Activated CD4-positive, alpha-beta T cell treated with anti-CD3 and anti-CD28 coated beads, Interleukin-2, amount 10 ng/mL, durations not matched to agents 24 days and 14 days (primary cell): ENCODE data around the gene DUSP18. TPM values are rescaled to one million over a fixed set of nuclear protein-coding genes. Genes with fewer than 3 reads are reported as not detected.

ENCODE experiments used
- DNase-seq: peaks from one replicate; pipeline ENCODE4 v3.0.0; 2022
- H3K27ac Mint-ChIP-seq: one replicate; pipeline ENCODE4 v1.8.0; 2022; ENCODE audit warnings: mild to moderate bottlenecking, mixed read lengths
- H3K27me3 Mint-ChIP-seq: one replicate; pipeline ENCODE4 v1.8.0; 2022; ENCODE audit warnings: mixed read lengths
- H3K36me3 Mint-ChIP-seq: one replicate; pipeline ENCODE4 v1.8.0; 2022; ENCODE audit warnings: low read depth, mild to moderate bottlenecking, mixed read lengths
- H3K4me1 Mint-ChIP-seq: one replicate; pipeline ENCODE4 v1.8.0; 2021; ENCODE audit warnings: mixed read lengths
- H3K4me3 Mint-ChIP-seq: one replicate; pipeline ENCODE4 v1.8.0; 2022; ENCODE audit warnings: mild to moderate bottlenecking, moderate library complexity, mixed read lengths
- H3K9me3 Mint-ChIP-seq: one replicate; pipeline ENCODE4 v1.8.0; 2021; ENCODE audit warnings: mixed read lengths
- intact Hi-C: fragments of 100-400 bp; cut with micrococcal nuclease; formaldehyde crosslinking; loops from one replicate; pipeline ENCODE4 v1.15.1; 2023
- total RNA-seq: library from RNA; stranded (reverse); gene quantifications from 2 replicates; pipeline ENCODE4 v1.2.3, GENCODE V29; 2022

Gene DUSP18
- total RNA-seq, 1 donor from 2014 or later: 8.0 TPM

GRCh38 chr22:30617819-30618218 is 49.9 kb downstream of the DUSP18 start:
- intact Hi-C loops: no loop called here
- Mint-ChIP-seq H3K4me3 (no peak overlapping the region), H3K9me3 (no peaks in the 10 kb centered on the region), H3K4me1 (no peaks in the 10 kb centered on the region), H3K27me3 (peaks cover 2% of the 10 kb centered on the region), H3K27ac (no peak overlapping the region), H3K36me3 (no peaks in the 10 kb centered on the region)
- no peak for DNase-seq

GRCh38 chr22:30615543-30615954 is 52.1 kb downstream of the DUSP18 start:
- intact Hi-C loops: no loop called here
- no peak overlapping the region for H3K4me3 Mint-ChIP-seq
- no peak for DNase-seq
- peaks cover 2% of the 10 kb centered on the region for H3K27me3 Mint-ChIP-seq
- no peaks in the 10 kb centered on the region for H3K9me3 Mint-ChIP-seq
- H3K27ac Mint-ChIP-seq: no peak overlapping the region
- peaks cover 3% of the 10 kb centered on the region for H3K4me1 Mint-ChIP-seq
- no peaks in the 10 kb centered on the region for H3K36me3 Mint-ChIP-seq

DNA sequence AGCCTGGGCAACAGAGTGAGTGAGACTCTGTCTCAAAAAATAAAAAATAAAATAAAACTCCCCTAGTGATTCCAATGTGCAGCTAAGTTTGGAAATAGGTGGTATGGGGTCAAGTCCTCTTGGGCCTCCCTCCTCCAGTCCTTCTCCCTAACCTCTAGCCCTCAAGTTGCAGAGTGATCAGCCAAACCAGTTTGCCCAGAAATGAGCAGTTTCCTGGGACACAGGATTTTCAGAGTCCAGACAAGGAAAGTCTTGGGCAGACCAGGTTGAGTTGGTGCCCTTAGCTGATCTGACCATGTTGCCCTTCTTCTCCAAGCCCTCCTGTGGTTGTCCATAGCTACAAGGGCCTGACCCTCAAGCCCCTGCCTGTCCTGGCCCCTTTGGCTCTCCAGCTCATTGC is 52.8 kb downstream of the DUSP18 start:
- peaks cover 2% of the 10 kb centered on the region for H3K27me3 Mint-ChIP-seq
- no peaks in the 10 kb centered on the region for H3K36me3 Mint-ChIP-seq
- intact Hi-C loops: no loop called here
- H3K9me3 Mint-ChIP-seq: no peaks in the 10 kb centered on the region
- no peak for DNase-seq
- H3K4me1 Mint-ChIP-seq: peaks cover 9% of the 10 kb centered on the region
- H3K4me3 Mint-ChIP-seq: no peak overlapping the region
- H3K27ac Mint-ChIP-seq: no peak overlapping the region

DNA sequence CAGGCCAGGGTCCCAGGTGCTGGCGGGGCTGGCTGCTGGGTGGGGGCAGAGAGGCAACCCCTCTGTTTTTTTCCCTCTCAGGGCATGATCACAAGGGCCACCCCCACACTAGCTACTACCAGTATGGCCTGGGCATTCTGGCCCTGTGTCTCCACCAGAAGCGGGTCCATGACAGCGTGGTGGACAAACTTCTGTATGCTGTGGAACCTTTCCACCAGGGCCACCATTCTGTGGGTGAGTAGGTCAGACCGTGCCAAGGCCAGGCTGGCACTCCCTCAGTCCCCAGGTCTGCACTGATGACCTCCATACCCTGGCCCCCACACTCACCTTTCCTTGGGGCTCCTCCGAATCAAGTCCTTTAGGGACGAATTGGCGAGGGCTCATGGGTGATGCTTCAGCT is 53.4 kb downstream of the DUSP18 start:
- Mint-ChIP-seq H3K9me3 (no peaks in the 10 kb centered on the region), H3K27me3 (peaks cover 2% of the 10 kb centered on the region), H3K27ac (no peak overlapping the region), H3K36me3 (no peaks in the 10 kb centered on the region), H3K4me3 (no peak overlapping the region), H3K4me1 (peaks cover 12% of the 10 kb centered on the region)
- intact Hi-C loops: no loop called here
- no peak for DNase-seq

- H3K9me3 Mint-ChIP-seq: no peaks in the 10 kb centered on the region
- no peak overlapping the region for H3K4me3 Mint-ChIP-seq
- intact Hi-C loops: no loop called here
- H3K36me3 Mint-ChIP-seq: no peaks in the 10 kb centered on the region
- H3K27ac Mint-ChIP-seq: no peak overlapping the region
- DNase-seq: no peak
- H3K4me1 Mint-ChIP-seq: peaks cover 26% of the 10 kb centered on the region
- peaks cover 2% of the 10 kb centered on the region for H3K27me3 Mint-ChIP-seq
These were observed 54.9 kb downstream of the DUSP18 start for GRCh38 chr22:30612789-30613188.

Other genes with a start within 250 kb of the DUSP18 start
- 79.3 and 80.5 TPM in 2 replicates for gene MTFP1, start 242.1 kb downstream of the DUSP18 start, total RNA-seq
- not detected in 2 replicates for gene SEC14L3, start 195.9 kb downstream of the DUSP18 start, total RNA-seq
- not detected in 2 replicates for gene SEC14L4, start 162.2 kb downstream of the DUSP18 start, total RNA-seq
- not detected in 2 replicates for gene SEC14L6, start 121.1 kb downstream of the DUSP18 start, total RNA-seq
- gene GAL3ST1, start 93.2 kb downstream of the DUSP18 start, total RNA-seq: not detected in 2 replicates
- 170 and 173 TPM in 2 replicates for gene PES1, start 76.0 kb downstream of the DUSP18 start, total RNA-seq
- 0.35 and 0.45 TPM in 2 replicates for gene TCN2, start 60.7 kb downstream of the DUSP18 start, total RNA-seq
- 6.6 and 7.4 TPM in 2 replicates for gene SLC35E4, start 32.1 kb downstream of the DUSP18 start, total RNA-seq
- 2.1 and 2.6 TPM in 2 replicates for gene OSBP2, start 27.0 kb upstream of the DUSP18 start, total RNA-seq